Stomach (tissue), 9 donors: ENCODE data around the gene ZNF282. TPM values are rescaled to one million over a fixed set of nuclear protein-coding genes. Genes with fewer than 3 reads are reported as not detected.

Source experiments
- DNase-seq, 2 donors: peaks; one replicate each; pipeline versions ENCODE4 v3.0.0 to v3.0.0-alpha.2; 2013 to 2019
- H3K27ac ChIP-seq, 5 donors: fragments of 200-600 bp in 4 of 5; sonication (generic) in 4 of 5; one replicate each; pipeline ENCODE4 v1.5.1; 2013 to 2019; ENCODE audit warnings: mild to moderate bottlenecking in 1 of 5, moderate library complexity in 1 of 5
- H3K27me3 ChIP-seq, 3 donors: fragments of 200-600 bp; sonication (generic); one replicate each; pipeline ENCODE4 v1.5.1; 2017 to 2019; ENCODE audit warnings: mixed run types in 1 of 3
- H3K36me3 ChIP-seq, 4 donors: fragments of 200-600 bp; sonication (generic); 1 replicate in 3 of 4; 2 replicates in 1 of 4; pipeline ENCODE4 v1.5.1; 2016 to 2019
- H3K4me1 ChIP-seq, 4 donors: fragments of 200-600 bp; sonication (generic); one replicate each; pipeline ENCODE4 v1.5.1; 2016 to 2019
- H3K4me3 ChIP-seq, 4 donors: fragments of 200-600 bp; sonication (generic) in 3 of 4; one replicate each; pipeline ENCODE4 v1.5.1; 2016 to 2019; ENCODE audit warnings: mild to moderate bottlenecking in 1 of 4
- H3K9me3 ChIP-seq, 4 donors: fragments of 200-600 bp; sonication (generic); one replicate each; pipeline ENCODE4 v1.5.1; 2016 to 2019
- CTCF ChIP-seq, 7 experiments: fragments of 450-650 bp in 4 of 7; fragments of 200-600 bp in 3 of 7; sonication (generic) in 3 of 7; IDR thresholded peaks; one replicate each; pipeline ENCODE4 v1.5.1; 2016 to 2019; ENCODE audit warnings: antibody characterized with exemption in 7 of 7, control low read depth in 2 of 7, mild to moderate bottlenecking in 1 of 7
- EP300 ChIP-seq: sonication (generic); formaldehyde crosslinking; IDR thresholded peaks from one replicate; pipeline ENCODE4 v1.6.1; 2017; ENCODE audit warnings: antibody characterized with exemption
- POLR2A ChIP-seq, 4 donors: fragments of 450-650 bp; IDR thresholded peaks; one replicate each; pipeline ENCODE4 v1.6.1; 2016; ENCODE audit warnings: antibody characterized with exemption in 4 of 4, control low read depth in 2 of 4, mild to moderate bottlenecking in 1 of 4, moderate library complexity in 1 of 4
- POLR2AphosphoS5 ChIP-seq, 3 donors: sonication (generic); formaldehyde crosslinking; IDR thresholded peaks; one replicate each; pipeline ENCODE4 v1.6.1; 2016; ENCODE audit warnings: antibody characterized with exemption in 3 of 3
- WGBS, 5 donors: extraction: QIAGEN DNeasy Blood & Tissue Kit in 3 of 5; methylation state at CpG; one replicate each; pipeline versions ENCODE4 v1.1.5 to v1.1.7; 2013 to 2018; 5-methylcytosine and 5-hydroxymethylcytosine counted together
- intact Hi-C: fragments of 100-400 bp; cut with DNase I; formaldehyde crosslinking; loops from one replicate; pipeline ENCODE4 v1.15.1; 2023; ENCODE audit warnings: low total_unique reads
- polyA plus RNA-seq, 3 donors: library from polyadenylated mRNA; stranded (reverse); fragments of 200-250 nt; gene quantifications; one replicate each; pipeline ENCODE4 v1.2.3, GENCODE V29; 2013
- total RNA-seq, 5 donors: library from RNA; depleted of rRNA; stranded (reverse); fragments of >200 nt; gene quantifications; one replicate each; pipeline versions ENCODE4 v1.1.0 to v1.2.3, GENCODE V29; 2014 to 2016
- donor health status: healthy with polysubstance abuse.
- donor health status: Bipolar disorder and iron deficiency.
- donor health status: healthy.

Gene ZNF282
- total and polyA plus RNA-seq, 8 donors: 8.4 to 86.0 (median 13.9) TPM

GRCh38 chr7:149172534-149172920 lies 22.8 kb upstream of the ZNF282 start:
- H3K9me3 ChIP-seq: no peaks in the 10 kb centered on the region
- H3K27me3 ChIP-seq: no peaks in the 10 kb centered on the region
- no peak overlapping the region for H3K4me3 ChIP-seq
- no peak for TF ChIP-seq POLR2A (IDR thresholded peaks at IDR 0.05)
- no peak for TF ChIP-seq POLR2AphosphoS5 (IDR thresholded peaks at IDR 0.05)
- TF ChIP-seq EP300: no peak
- TF ChIP-seq CTCF (IDR thresholded peaks at IDR 0.05): no peak
- intact Hi-C loops: no loop called here
- peaks cover 51 to 99% (median 96%) of the 10 kb centered on the region in 4 donors for H3K36me3 ChIP-seq
- H3K4me1 ChIP-seq: no peaks in the 10 kb centered on the region
- no peak for DNase-seq
- WGBS, 5 donors: 86 to 95% (median 93%) methylated on average over 1 of the region's 1 CpG
- no peak overlapping the region for H3K27ac ChIP-seq

- H3K9me3 ChIP-seq: no peaks in the 10 kb centered on the region
- H3K4me1 ChIP-seq: peaks cover 0 to 2% (median under 1%) of the 10 kb centered on the region in 4 donors
- TF ChIP-seq CTCF (IDR thresholded peaks at IDR 0.05) (no peak), EP300 (no peak), POLR2A (IDR thresholded peaks at IDR 0.05) (no peak), POLR2AphosphoS5 (IDR thresholded peaks at IDR 0.05) (no peak)
- DNase-seq: peak in 1 of 2 donors; percentile 17
- WGBS, 5 donors: 78 to 92% (median 87%) methylated on average over 2 of the region's 2 CpGs
- H3K27ac ChIP-seq: no peak overlapping the region
- H3K36me3 ChIP-seq: peaks cover 55 to 99% (median 96%) of the 10 kb centered on the region in 4 donors
- no peak overlapping the region for H3K4me3 ChIP-seq
- no peaks in the 10 kb centered on the region for H3K27me3 ChIP-seq
- intact Hi-C loops: no loop called here
Observed at GRCh38 chr7:149175150-149175549, 20.2 kb upstream of the ZNF282 start.

GRCh38 chr7:149179241-149179640 lies 16.1 kb upstream of the ZNF282 start:
- 95 to 98% (median 97%) methylated on average over 16 to 19 of the region's 19 CpGs for WGBS, 5 donors
- no peak for DNase-seq

GRCh38 chr7:149180722-149181449 lies 14.5 kb upstream of the ZNF282 start:
- intact Hi-C loops: no loop called here
- peaks cover 47 to 68% (median 67%) of the 10 kb centered on the region in 4 donors for H3K36me3 ChIP-seq

More at GRCh38 chr7:149179241-149179640, 16.1 kb upstream of the ZNF282 start:
- intact Hi-C loops: no loop called here
- Histone ChIP-seq H3K4me3 (no peak overlapping the region), H3K27me3 (no peaks in the 10 kb centered on the region), H3K36me3 (peaks cover 47 to 85% (median 82%) of the 10 kb centered on the region in 4 donors), H3K9me3 (no peaks in the 10 kb centered on the region), H3K27ac (no peak overlapping the region), H3K4me1 (peaks cover 0 to 12% (median 6%) of the 10 kb centered on the region in 4 donors)
- TF ChIP-seq CTCF (IDR thresholded peaks at IDR 0.05): no peak
- no peak for TF ChIP-seq POLR2A (IDR thresholded peaks at IDR 0.05)
- no peak for TF ChIP-seq POLR2AphosphoS5 (IDR thresholded peaks at IDR 0.05)
- TF ChIP-seq EP300: no peak

More at GRCh38 chr7:149180722-149181449, 14.5 kb upstream of the ZNF282 start:
- TF ChIP-seq EP300: no peak
- no peak for TF ChIP-seq CTCF (IDR thresholded peaks at IDR 0.05)
- TF ChIP-seq POLR2AphosphoS5 (IDR thresholded peaks at IDR 0.05): no peak
- TF ChIP-seq POLR2A (IDR thresholded peaks at IDR 0.05): no peak
- DNase-seq: no peak
- Histone ChIP-seq H3K27me3 (no peaks in the 10 kb centered on the region), H3K4me3 (no peak overlapping the region), H3K9me3 (no peaks in the 10 kb centered on the region), H3K4me1 (peaks cover 0 to 12% (median 6%) of the 10 kb centered on the region in 4 donors), H3K27ac (no peak overlapping the region)
